Kidney glomerular epithelial cell (primary cell): ENCODE measurements around the gene OVCA2.

Experiments
- DNase-seq: peaks from one replicate; lab custom pipeline; 2025; lab: John Stamatoyannopoulos, UW

Gene OVCA2

GRCh38 chr17:2013994-2014317, 27.9 kb upstream of the OVCA2 start:
- no peak for DNase-seq

GRCh38 chr17:2015314-2015713, 26.5 kb upstream of the OVCA2 start:
- no peak for DNase-seq

GRCh38 chr17:2016494-2016893, 25.3 kb upstream of the OVCA2 start:
- DNase-seq, result no peak

- DNase-seq, result no peak
These were observed 24.4 kb upstream of the OVCA2 start for GRCh38 chr17:2017274-2017941.

- no peak for DNase-seq
These were observed 22.9 kb upstream of the OVCA2 start for GRCh38 chr17:2018716-2019510.

- no peak for DNase-seq
These were observed 22.1 kb upstream of the OVCA2 start for GRCh38 chr17:2019723-2020122.

GRCh38 chr17:2020721-2021120, 21.1 kb upstream of the OVCA2 start:
- no peak for DNase-seq

- DNase-seq, result no peak
These were observed 19.1 kb upstream of the OVCA2 start for GRCh38 chr17:2022647-2023240.

- DNase-seq, result no peak
These were observed 18.6 kb upstream of the OVCA2 start for GRCh38 chr17:2023256-2023655.

GRCh38 chr17:2023692-2024571, 17.9 kb upstream of the OVCA2 start:
- no peak for DNase-seq

GRCh38 chr17:2024572-2025219, 17.1 kb upstream of the OVCA2 start:
- DNase-seq, result no peak

- DNase-seq, result no peak
These were observed 16.6 kb upstream of the OVCA2 start, which contains the start of gene RTN4RL1 for GRCh38 chr17:2025220-2025621. Gene RTN4RL1 (minus strand): TSS chr17:2025334. CDS start chr17:2024865, 469 bp downstream.

- no peak for DNase-seq
These were observed 16.1 kb upstream of the OVCA2 start for GRCh38 chr17:2025622-2026309.

- no peak for DNase-seq
These were observed 14.1 kb upstream of the OVCA2 start for GRCh38 chr17:2027528-2028233.

- no peak for DNase-seq
These were observed 13.6 kb upstream of the OVCA2 start for GRCh38 chr17:2028234-2028614.

- no peak for DNase-seq
These were observed 13.1 kb upstream of the OVCA2 start for GRCh38 chr17:2028737-2029136.

- DNase-seq, result peak; percentile 78
These were observed 11.7 kb upstream of the OVCA2 start, which contains the start of gene DPH1 for GRCh38 chr17:2029911-2030778. Gene DPH1 (plus strand): TSS chr17:2030153. CDS start chr17:2030170, 17 bp downstream.

- DNase-seq, result no peak
These were observed 11.1 kb upstream of the OVCA2 start for GRCh38 chr17:2030779-2031163.

- no peak for DNase-seq
These were observed 8.7 kb upstream of the OVCA2 start for GRCh38 chr17:2033153-2033552.
